ENCODE data around the gene DICER1.

Gene DICER1

GRCh38 chr14:95096476-95096875 is 60.9 kb downstream of the DICER1 start:
- intact Hi-C loops (cut with DNase I; ENCODE audit: low total_unique reads) = loop anchor here (5.0 to 10.0 kb wide), 2 partner anchors 192 to 319 kb away; no protein-coding TSS in a partner anchor
- H3K36me3 ChIP-seq = peaks cover 21 to 43% (median 42%) of the 10 kb centered on the region in 3 donors
- no peak overlapping the region for H3K27ac ChIP-seq
- H3K4me1 ChIP-seq = peaks cover 0 to 44% (median 13%) of the 10 kb centered on the region in 4 donors
- no peak overlapping the region for H3K4me3 ChIP-seq
- no peak for DNase-seq
- TF ChIP-seq CTCF (IDR thresholded peaks at IDR 0.05) = no peak
- no peaks in the 10 kb centered on the region for H3K27me3 ChIP-seq
- no peaks in the 10 kb centered on the region for H3K9me3 ChIP-seq

GRCh38 chr14:95095996-95096395 is 61.3 kb downstream of the DICER1 start:
- H3K9me3 ChIP-seq = no peaks in the 10 kb centered on the region
- H3K27me3 ChIP-seq = no peaks in the 10 kb centered on the region
- H3K36me3 ChIP-seq = peaks cover 21 to 44% (median 43%) of the 10 kb centered on the region in 3 donors
- intact Hi-C loops (cut with DNase I; ENCODE audit: low total_unique reads) = loop anchor here (5.0 to 10.0 kb wide), 2 partner anchors 191 to 319 kb away; no protein-coding TSS in a partner anchor
- no peak overlapping the region for H3K27ac ChIP-seq
- peaks cover 0 to 41% (median 12%) of the 10 kb centered on the region in 4 donors for H3K4me1 ChIP-seq
- no peak for DNase-seq
- no peak for TF ChIP-seq CTCF (IDR thresholded peaks at IDR 0.05)
- no peak overlapping the region for H3K4me3 ChIP-seq

GRCh38 chr14:95092723-95093122 is 64.6 kb downstream of the DICER1 start:
- no peak overlapping the region for H3K4me3 ChIP-seq
- intact Hi-C loops (cut with DNase I; ENCODE audit: low total_unique reads) = loop anchor here (10.0 kb wide), 1 partner anchor 188 kb away; no protein-coding TSS in a partner anchor
- no peak for DNase-seq
- no peaks in the 10 kb centered on the region for H3K27me3 ChIP-seq
- H3K36me3 ChIP-seq = peaks cover 42 to 75% (median 72%) of the 10 kb centered on the region in 3 donors
- H3K27ac ChIP-seq = no peak overlapping the region
- no peak for TF ChIP-seq CTCF (IDR thresholded peaks at IDR 0.05)
- H3K9me3 ChIP-seq = no peaks in the 10 kb centered on the region
- peaks cover 0 to 9% (median 0%) of the 10 kb centered on the region in 4 donors for H3K4me1 ChIP-seq

- H3K4me3 ChIP-seq = no peak overlapping the region
- no peaks in the 10 kb centered on the region for H3K4me1 ChIP-seq
- intact Hi-C loops (cut with DNase I; ENCODE audit: low total_unique reads) = loop anchor here (10.0 kb wide), 1 partner anchor 187 kb away; no protein-coding TSS in a partner anchor
- no peak for TF ChIP-seq CTCF (IDR thresholded peaks at IDR 0.05)
- no peak for DNase-seq
- H3K27ac ChIP-seq = no peak overlapping the region
- no peaks in the 10 kb centered on the region for H3K27me3 ChIP-seq
- H3K9me3 ChIP-seq = no peaks in the 10 kb centered on the region
- H3K36me3 ChIP-seq = peaks cover 52 to 81% (median 80%) of the 10 kb centered on the region in 3 donors
These were observed 65.7 kb downstream of the DICER1 start for GRCh38 chr14:95091581-95091980.

GRCh38 chr14:95088665-95089064 is 68.7 kb downstream of the DICER1 start:
- Histone ChIP-seq H3K4me3 (no peak overlapping the region), H3K27me3 (no peaks in the 10 kb centered on the region), H3K4me1 (no peaks in the 10 kb centered on the region), H3K27ac (no peak overlapping the region), H3K9me3 (no peaks in the 10 kb centered on the region), H3K36me3 (peaks cover 57 to 65% (median 59%) of the 10 kb centered on the region in 3 donors)
- intact Hi-C loops (cut with DNase I; ENCODE audit: low total_unique reads) = no loop called here
- DNase-seq = no peak
- TF ChIP-seq CTCF (IDR thresholded peaks at IDR 0.05) = no peak
